ENCODE measurements around the gene OGDH. TPM values are rescaled to one million over a fixed set of nuclear protein-coding genes. Genes with fewer than 3 reads are reported as not detected.
A peak's percentile ranks its signal among the peaks of the same experiment; 100 is the strongest.

The OGDH gene
- total and polyA plus RNA-seq, 2 experiments from 2014 or later = 31.4 to 75.3 TPM

DNA sequence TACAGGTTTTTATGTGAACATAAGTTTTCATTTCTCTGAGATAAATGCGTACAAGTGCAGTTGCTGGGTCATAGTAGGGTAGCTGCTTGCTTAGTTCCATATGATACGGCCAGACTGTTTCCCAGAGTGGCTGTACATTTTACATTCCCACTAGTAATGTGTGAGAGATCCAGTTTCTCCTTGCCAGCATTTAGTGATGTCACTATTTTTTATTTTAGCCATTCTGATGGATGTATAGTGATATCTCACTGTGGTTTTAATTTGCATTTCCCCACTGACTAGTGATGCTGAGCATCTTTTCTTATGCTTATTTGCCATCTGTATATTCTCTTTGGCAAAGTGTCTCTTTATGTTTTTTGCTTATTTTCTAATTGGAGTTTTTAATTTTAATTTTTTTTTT lies 146.4 kb downstream of the OGDH start:
- H3K4me3 ChIP-seq = no peak overlapping the region
- no peaks in the 10 kb centered on the region for H3K27me3 ChIP-seq (replicated peaks; ENCODE audit: insufficient read depth)
- H3F3A ChIP-seq (ENCODE audit: insufficient read depth) = peaks cover 2% of the 10 kb centered on the region; the same call in 1 of the 2 replicates
- WGBS, 2 experiments (ENCODE audit: low coverage in 1 of 2, low lambda C conversion rate in 2 of 2, missing lambda C conversion rate in 2 of 2) = 95 to 98% methylated on average over 2 of the region's 2 CpGs
- H3K9ac ChIP-seq = no peak overlapping the region
- no peak for DNase-seq
- H3K79me2 ChIP-seq (ENCODE audit: insufficient read depth) = peaks cover 78% of the 10 kb centered on the region
- H3K36me3 ChIP-seq (ENCODE audit: low read depth) = no peaks in the 10 kb centered on the region; the same call in 1 of the 2 replicates
- H3K27ac ChIP-seq = no peak overlapping the region
- TF ChIP-seq EZH2phosphoT487 (IDR thresholded peaks at IDR 0.05; ENCODE audit: insufficient read depth, low read depth) (no peak), EZH2 (IDR thresholded peaks at IDR 0.05; ENCODE audit: insufficient read depth, poor library complexity, severe bottlenecking) (no peak)
- no peak overlapping the region for H3K4me2 ChIP-seq (ENCODE audit: unreplicated experiment)
- in situ Hi-C loops (cut with MboI) = no loop called here
- peaks cover 11% of the 10 kb centered on the region; the same call in 1 of the 2 replicates for H3K4me1 ChIP-seq (ENCODE audit: insufficient read depth)
- no peaks in the 10 kb centered on the region for H3K9me2 ChIP-seq (ENCODE audit: insufficient read depth)
- no peak overlapping the region for H2AFZ ChIP-seq
- no peaks in the 10 kb centered on the region for H4K20me1 ChIP-seq (ENCODE audit: insufficient read depth)
- H3K9me3 ChIP-seq (ENCODE audit: low read depth) = no peaks in the 10 kb centered on the region

DNA sequence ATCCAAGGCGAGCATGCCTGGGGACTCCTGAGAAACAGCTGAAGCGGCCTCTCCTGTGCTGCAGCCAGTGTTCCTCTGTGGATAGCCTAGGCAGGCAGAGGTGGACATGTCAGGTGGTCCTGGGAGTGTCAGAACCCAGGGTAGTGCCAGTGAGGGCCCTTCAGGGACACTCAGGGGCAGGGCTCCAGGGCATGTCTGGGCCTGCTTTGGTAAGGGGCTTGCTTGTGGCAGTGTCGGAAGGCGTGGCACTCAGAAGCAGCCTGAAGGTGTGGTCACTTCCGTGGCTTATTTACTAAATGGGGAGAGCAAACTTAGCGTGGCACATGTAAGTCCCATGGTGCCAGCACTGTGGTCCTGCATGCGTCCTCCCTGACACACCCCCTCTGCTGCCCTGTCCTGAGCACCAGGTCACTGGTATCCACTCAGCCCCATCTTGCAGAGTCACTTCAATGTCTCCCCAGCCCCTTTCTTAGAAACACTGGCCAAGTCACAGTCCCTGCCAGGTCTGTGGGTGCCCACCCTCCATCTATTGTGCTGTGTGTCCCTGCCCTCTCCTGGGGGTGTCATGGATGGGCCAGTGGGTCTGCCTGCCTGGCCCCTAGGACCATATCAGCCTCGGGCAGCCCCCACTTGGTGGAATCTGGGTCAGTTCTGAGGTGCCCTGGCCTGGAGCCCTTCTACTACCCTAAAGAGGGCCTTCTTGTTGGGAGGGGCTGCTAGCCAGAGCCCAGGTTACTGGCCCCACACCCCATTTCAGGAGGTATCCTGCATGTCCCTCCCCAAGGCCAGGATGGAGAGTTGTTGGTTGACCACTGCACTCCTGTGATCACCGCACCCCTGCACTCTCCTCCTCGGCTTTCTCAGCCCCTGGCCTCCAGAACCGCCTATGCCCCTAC lies 148.6 kb downstream of the OGDH start:
- 87 to 96% methylated on average over 11 of the region's 11 CpGs for WGBS, 2 experiments (ENCODE audit: low coverage in 1 of 2, low lambda C conversion rate in 2 of 2, missing lambda C conversion rate in 2 of 2)
- H3K4me2 ChIP-seq (ENCODE audit: unreplicated experiment) = no peak overlapping the region
- no peak for DNase-seq
- H3K9me3 ChIP-seq (ENCODE audit: low read depth) = no peaks in the 10 kb centered on the region
- no peak overlapping the region for H3K4me3 ChIP-seq
- in situ Hi-C loops (cut with MboI) = no loop called here
- H3K9ac ChIP-seq = no peak overlapping the region; the same call in 1 of the 2 replicates
- H3K79me2 ChIP-seq (ENCODE audit: insufficient read depth) = peaks cover 67% of the 10 kb centered on the region
- H2AFZ ChIP-seq = no peak overlapping the region
- no peaks in the 10 kb centered on the region for H3F3A ChIP-seq (ENCODE audit: insufficient read depth)
- H3K27ac ChIP-seq = no peak overlapping the region
- no peaks in the 10 kb centered on the region; the same call in 1 of the 2 replicates for H3K36me3 ChIP-seq (ENCODE audit: low read depth)
- H3K4me1 ChIP-seq (ENCODE audit: insufficient read depth) = 0 out of 2 replicates have a peak, but pooled peaks cover 4% of the 10 kb centered on the region
- TF ChIP-seq EZH2 (IDR thresholded peaks at IDR 0.05; ENCODE audit: insufficient read depth, poor library complexity, severe bottlenecking) (no peak), EZH2phosphoT487 (IDR thresholded peaks at IDR 0.05; ENCODE audit: insufficient read depth, low read depth) (no peak)
- H3K27me3 ChIP-seq (replicated peaks; ENCODE audit: insufficient read depth) = no peaks in the 10 kb centered on the region
- H4K20me1 ChIP-seq (ENCODE audit: insufficient read depth) = no peaks in the 10 kb centered on the region
- no peaks in the 10 kb centered on the region for H3K9me2 ChIP-seq (ENCODE audit: insufficient read depth)

DNA sequence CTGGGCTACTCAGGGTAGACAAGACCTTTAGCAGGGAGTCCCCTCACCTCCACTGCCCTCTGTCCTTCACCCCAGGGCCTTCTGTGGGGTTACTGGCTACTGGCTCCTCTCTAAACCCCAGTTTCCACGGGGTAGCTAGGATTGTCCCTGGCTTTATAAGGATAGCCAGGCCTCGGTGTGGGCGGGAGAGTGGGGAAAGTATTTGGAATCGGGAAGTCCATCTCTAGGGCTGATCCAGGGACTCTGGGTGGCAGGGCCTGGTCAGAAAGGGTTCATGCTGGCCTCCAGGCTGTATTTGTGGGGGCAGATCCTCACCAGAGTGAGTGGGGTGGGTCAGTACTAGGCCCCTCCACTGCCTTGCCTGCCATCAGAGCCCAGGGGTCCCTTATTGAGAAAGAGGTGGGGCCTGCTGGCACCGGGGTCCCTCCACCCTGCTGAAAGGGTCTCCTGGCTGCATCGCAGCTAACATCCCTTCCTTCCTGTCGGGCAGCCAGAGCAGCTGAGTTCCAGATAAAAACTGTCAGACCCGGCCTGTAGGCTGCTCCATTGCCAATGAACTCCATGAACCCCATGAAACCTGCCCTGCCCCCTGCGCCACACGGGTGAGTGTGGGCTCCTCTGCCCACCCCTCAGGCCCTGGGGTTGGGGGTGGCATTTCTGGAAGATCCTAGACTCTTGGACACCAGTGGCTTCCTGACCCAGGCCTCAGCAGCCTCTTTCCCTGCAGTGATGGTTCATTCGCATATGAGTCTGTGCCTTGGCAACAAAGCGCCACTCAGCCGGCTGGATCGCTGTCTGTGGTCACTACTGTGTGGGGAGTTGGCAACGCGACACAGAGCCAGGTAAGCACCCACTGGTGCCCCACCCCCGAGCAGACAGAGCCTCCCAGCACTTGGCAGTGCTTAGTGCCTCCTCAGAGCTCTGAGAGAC lies 149.5 kb downstream of the OGDH start:
- Histone ChIP-seq H3K36me3 (ENCODE audit: low read depth) (no peaks in the 10 kb centered on the region; the same call in 1 of the 2 replicates), H3K27me3 (replicated peaks; ENCODE audit: insufficient read depth) (no peaks in the 10 kb centered on the region), H3K9me3 (ENCODE audit: low read depth) (no peaks in the 10 kb centered on the region), H3K9ac (peak overlapping the region; percentile 18; the same call in 1 of the 2 replicates), H2AFZ (no peak overlapping the region), H3F3A (ENCODE audit: insufficient read depth) (no peaks in the 10 kb centered on the region), H3K9me2 (ENCODE audit: insufficient read depth) (no peaks in the 10 kb centered on the region), H3K4me2 (ENCODE audit: unreplicated experiment) (no peak overlapping the region), H3K4me3 (no peak overlapping the region), H3K79me2 (ENCODE audit: insufficient read depth) (peaks cover 58% of the 10 kb centered on the region), H3K4me1 (ENCODE audit: insufficient read depth) (no peaks in the 10 kb centered on the region), H3K27ac (no peak overlapping the region), H4K20me1 (ENCODE audit: insufficient read depth) (no peaks in the 10 kb centered on the region)
- WGBS, 2 experiments (ENCODE audit: low coverage in 1 of 2, low lambda C conversion rate in 2 of 2, missing lambda C conversion rate in 2 of 2) = 76 to 78% methylated on average over 17 of the region's 17 CpGs
- no peak for DNase-seq
- TF ChIP-seq EZH2 (IDR thresholded peaks at IDR 0.05; ENCODE audit: insufficient read depth, poor library complexity, severe bottlenecking) (no peak), EZH2phosphoT487 (IDR thresholded peaks at IDR 0.05; ENCODE audit: insufficient read depth, low read depth) (no peak)
- in situ Hi-C loops (cut with MboI) = no loop called here

DNA sequence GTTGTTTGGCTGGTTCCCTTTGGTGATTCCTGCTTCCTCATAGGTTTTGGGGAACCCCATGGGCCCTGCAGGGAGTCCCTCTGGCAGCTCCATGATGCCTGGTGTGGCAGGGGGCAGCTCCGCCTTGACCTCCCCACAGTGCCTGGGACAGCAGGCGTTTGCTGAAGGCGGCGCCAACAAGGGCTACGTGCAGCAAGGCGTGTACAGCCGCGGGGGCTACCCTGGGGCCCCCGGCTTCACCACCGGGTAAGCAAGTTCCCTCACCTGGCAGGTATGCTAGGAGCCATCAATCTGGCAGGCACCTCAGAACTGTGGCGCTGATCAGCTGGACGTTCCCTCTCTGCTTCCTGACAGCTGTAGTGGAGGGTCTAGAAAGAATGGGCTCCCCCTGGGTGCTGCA lies 150.5 kb downstream of the OGDH start:
- Histone ChIP-seq H3K4me2 (ENCODE audit: unreplicated experiment) (no peak overlapping the region), H3K9ac (no peak overlapping the region), H3K79me2 (ENCODE audit: insufficient read depth) (peaks cover 48% of the 10 kb centered on the region), H3K9me3 (ENCODE audit: low read depth) (no peaks in the 10 kb centered on the region), H3K36me3 (ENCODE audit: low read depth) (no peaks in the 10 kb centered on the region; the same call in 1 of the 2 replicates), H3K27ac (no peak overlapping the region), H3F3A (ENCODE audit: insufficient read depth) (no peaks in the 10 kb centered on the region), H3K9me2 (ENCODE audit: insufficient read depth) (no peaks in the 10 kb centered on the region), H3K4me1 (ENCODE audit: insufficient read depth) (no peaks in the 10 kb centered on the region), H3K27me3 (replicated peaks; ENCODE audit: insufficient read depth) (no peaks in the 10 kb centered on the region), H3K4me3 (no peak overlapping the region), H4K20me1 (ENCODE audit: insufficient read depth) (no peaks in the 10 kb centered on the region), H2AFZ (no peak overlapping the region)
- WGBS, 2 experiments (ENCODE audit: low coverage in 1 of 2, low lambda C conversion rate in 2 of 2, missing lambda C conversion rate in 2 of 2) = 84 to 85% methylated on average over 12 of the region's 12 CpGs
- DNase-seq = no peak
- in situ Hi-C loops (cut with MboI) = no loop called here
- TF ChIP-seq EZH2 (IDR thresholded peaks at IDR 0.05; ENCODE audit: insufficient read depth, poor library complexity, severe bottlenecking) = no peak
- TF ChIP-seq EZH2phosphoT487 (IDR thresholded peaks at IDR 0.05; ENCODE audit: insufficient read depth, low read depth) = no peak
